B cell (primary cell): ENCODE results near the gene NPBWR2. TPM values are rescaled to one million over a fixed set of nuclear protein-coding genes. Genes with fewer than 3 reads are reported as not detected.

Experiments
- ATAC-seq: fragments of 200-7000 bp; cut with Tn5 transposase; one replicate; pipeline ENCODE4 v1.10.0; 2021; ENCODE audit warnings: low read depth, mild to moderate bottlenecking, moderate number of reproducible peaks, moderate library complexity
- CTCF ChIA-PET: fragments of 350-600 bp; sonication (Branson Sonifier 250); formaldehyde crosslinking; loops from one replicate; lab custom pipeline; 2021; ENCODE audit warnings: antibody characterized with exemption, inconsistent platforms; lab: Charles Lee
- POLR2A ChIA-PET: fragments of 350-600 bp; sonication (Branson Sonifier 250); formaldehyde crosslinking; loops from one replicate; lab custom pipeline; 2021; ENCODE audit warnings: antibody characterized with exemption; lab: Charles Lee
- DNase-seq: peaks from one replicate; pipeline ENCODE4 v3.0.0; 2013
- H2AFZ ChIP-seq: 2 replicates; pipeline ENCODE4 v1.6.1; 2012; ENCODE audit warnings: mild to moderate bottlenecking, low read depth, low read length; ENCODE audit not compliant: insufficient read depth, poor library complexity, severe bottlenecking
- H3K27ac ChIP-seq, 2 donors: 1 replicate in 1 of 2; 2 replicates in 1 of 2; pipeline ENCODE4 v1.5.1; 2012 to 2013; ENCODE audit warnings: low read length in 2 of 2, mild to moderate bottlenecking in 2 of 2, moderate library complexity in 1 of 2
- H3K27me3 ChIP-seq, 4 experiments: fragments of 200-600 bp in 1 of 4; sonication (generic) in 1 of 4; replicated peaks in 1 of 4; 1 replicate in 2 of 4; 2 replicates in 2 of 4; pipeline versions ENCODE4 v1.6.1 to v1.7.0; 2013 to 2016; ENCODE audit warnings: low read length in 3 of 4, mild to moderate bottlenecking in 2 of 4, mixed read lengths in 1 of 4, moderate library complexity in 1 of 4; ENCODE audit not compliant: insufficient read depth in 4 of 4, control insufficient read depth in 3 of 4; ENCODE audit errors: control extremely low read depth in 1 of 4
- H3K36me3 ChIP-seq, 2 experiments: replicated peaks in 1 of 2; 1 replicate in 1 of 2; 2 replicates in 1 of 2; pipeline versions ENCODE4 v1.6.1 to v1.7.1; 2013; ENCODE audit warnings: low read length in 1 of 2; ENCODE audit not compliant: insufficient read depth in 2 of 2, control insufficient read depth in 1 of 2; ENCODE audit errors: control extremely low read depth in 1 of 2, extremely low read depth in 1 of 2
- H3K4me1 ChIP-seq, 2 donors: fragments of 200-600 bp in 1 of 2; sonication (generic) in 1 of 2; 1 replicate in 1 of 2; 2 replicates in 1 of 2; pipeline versions ENCODE4 v1.5.1 to v1.6.1; 2013 to 2017; ENCODE audit warnings: low read length in 2 of 2; ENCODE audit not compliant: control insufficient read depth in 2 of 2, insufficient read depth in 2 of 2
- H3K4me2 ChIP-seq: replicated peaks from 2 replicates; pipeline ENCODE3; 2012; ENCODE audit warnings: mild to moderate bottlenecking, low read depth, low read length; ENCODE audit not compliant: poor library complexity, severe bottlenecking
- H3K4me3 ChIP-seq, 5 experiments: fragments of 200-600 bp in 1 of 5; sonication (generic) in 1 of 5; 1 replicate in 3 of 5; 2 replicates in 2 of 5; pipeline versions ENCODE4 v1.5.1 to v1.7.0; 2011 to 2016; ENCODE audit warnings: low read length in 4 of 5, mild to moderate bottlenecking in 4 of 5, low read depth in 2 of 5, control low read depth in 1 of 5, moderate library complexity in 1 of 5; ENCODE audit not compliant: insufficient read depth in 1 of 5; ENCODE audit errors: control extremely low read depth in 1 of 5, extremely low read depth in 1 of 5
- H3K79me2 ChIP-seq: fragments of 200-600 bp; sonication (generic); one replicate; pipeline ENCODE4 v1.6.0; 2016; ENCODE audit warnings: low read length; ENCODE audit not compliant: control insufficient read depth, insufficient read depth
- H3K9ac ChIP-seq: fragments of 200-600 bp; sonication (generic); 2 replicates; pipeline ENCODE4 v1.6.1; 2017; ENCODE audit warnings: mild to moderate bottlenecking, low read length, moderate library complexity
- H3K9me3 ChIP-seq, 3 donors: one replicate each; pipeline versions ENCODE4 v1.6.1 to v1.7.1; 2013; ENCODE audit warnings: low read length in 2 of 3; ENCODE audit not compliant: control insufficient read depth in 2 of 3, insufficient read depth in 1 of 3; ENCODE audit errors: control extremely low read depth in 1 of 3
- H4K20me1 ChIP-seq: 2 replicates; pipeline ENCODE4 v1.6.0; 2012; ENCODE audit warnings: mild to moderate bottlenecking, low read length; ENCODE audit not compliant: insufficient read depth, control insufficient read depth, poor library complexity, severe bottlenecking
- H3K27ac Mint-ChIP-seq: one replicate; pipeline ENCODE4 v1.8.0; 2021; ENCODE audit warnings: mixed read lengths
- H3K27me3 Mint-ChIP-seq: one replicate; pipeline ENCODE4 v1.8.0; 2021; ENCODE audit warnings: mixed read lengths
- H3K4me1 Mint-ChIP-seq: one replicate; pipeline ENCODE4 v1.8.0; 2021; ENCODE audit warnings: mixed read lengths
- H3K4me3 Mint-ChIP-seq: one replicate; pipeline ENCODE4 v1.8.0; 2021; ENCODE audit warnings: mixed read lengths
- H3K9me3 Mint-ChIP-seq: one replicate; pipeline ENCODE4 v1.8.0; 2022; ENCODE audit warnings: mixed read lengths; ENCODE audit not compliant: insufficient read depth
- EZH2 ChIP-seq: IDR thresholded peaks from 2 replicates; pipeline ENCODE4 v1.6.1; 2012; ENCODE audit warnings: borderline replicate concordance, low read depth, mild to moderate bottlenecking, moderate library complexity, low read length; ENCODE audit not compliant: insufficient read depth, poor library complexity, severe bottlenecking
- WGBS: methylation state at CpG from one replicate; pipeline ENCODE4 v1.1.5; 2013; ENCODE audit warnings: missing lambda C conversion rate; ENCODE audit not compliant: insufficient coverage; 5-methylcytosine and 5-hydroxymethylcytosine counted together
- intact Hi-C: fragments of 100-400 bp; cut with micrococcal nuclease; formaldehyde crosslinking; loops from one replicate; pipeline ENCODE4 v1.10.0; 2022
- polyA plus RNA-seq: library from polyadenylated mRNA; depleted of rRNA; stranded (reverse); fragments of >200 nt; gene quantifications from 2 replicates; pipeline ENCODE4 v1.2.3, GENCODE V29; 2012
- total RNA-seq, 2 donors: library from RNA; stranded (reverse); fragments of 120-200 nt in 1 of 2; gene quantifications; 1 replicate in 1 of 2; 2 replicates in 1 of 2; pipeline versions ENCODE4 v1.2.3 to v1.2.4, GENCODE V29; 2013 to 2022
- TF ChIP-seq, protein P1 (sequence below): fragments of 200-600 bp; IDR thresholded peaks from one replicate; pipeline ENCODE4 v1.8.0; 2022; ENCODE audit warnings: antibody characterized with exemption, mild to moderate bottlenecking

NPBWR2 gene
- total and polyA plus RNA-seq, 2 donors (not counting 1 experiment from before 2014, with no cell fraction given), result 0.21 TPM; not detected in 1

DNA sequence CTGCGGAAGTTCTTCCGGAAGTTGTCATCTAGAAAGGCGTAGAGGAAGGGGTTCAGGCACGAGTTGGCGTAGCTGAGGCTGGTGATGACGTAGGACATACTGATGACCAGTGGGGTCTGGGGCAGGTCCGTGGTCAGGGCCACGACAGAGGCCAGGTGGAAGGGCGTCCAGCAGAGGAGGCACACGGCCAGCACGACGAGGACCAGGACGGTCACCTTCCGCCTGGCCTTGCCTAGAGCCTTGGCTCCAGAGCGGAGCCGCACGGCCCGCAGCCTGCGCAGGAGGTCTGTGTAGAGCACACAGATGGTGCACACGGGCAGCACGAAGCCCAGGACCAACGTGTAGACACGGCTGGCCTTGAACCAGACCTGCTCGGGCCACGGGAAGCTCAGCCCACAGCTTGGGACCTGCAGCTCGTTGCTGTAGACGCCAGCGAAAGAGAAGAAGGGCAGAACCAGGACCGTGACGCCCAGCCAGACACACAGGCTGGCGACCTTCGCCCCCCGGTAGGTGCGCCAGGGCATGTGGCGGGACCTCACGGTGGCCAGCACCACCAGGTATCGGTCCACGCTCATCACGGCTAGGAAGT, 1.4 kb downstream of the NPBWR2 start:
- Histone ChIP-seq H3K27me3 (peaks cover 0 to 24% (median 5%) of the 10 kb centered on the region in 4 experiments), H3K4me1 (peaks cover 30 to 49% of the 10 kb centered on the region in 2 donors), H3K9ac (no peak overlapping the region), H3K36me3 (no peaks in the 10 kb centered on the region), H3K79me2 (peaks cover 5% of the 10 kb centered on the region), H4K20me1 (no peaks in the 10 kb centered on the region), H3K4me3 (no peak overlapping the region), H3K27ac (no peak overlapping the region), H2AFZ (no peak overlapping the region), H3K4me2 (no peak overlapping the region), H3K9me3 (no peaks in the 10 kb centered on the region)
- ChIA-PET POLR2A (interaction anchor here (0.6 kb wide), 1 partner anchor 31 kb away, joined by 4 read pairs; no protein-coding TSS in a partner anchor), CTCF (interaction anchor here (0.8 kb wide), 2 partner anchors 12 to 14 kb away, joined by 3 to 4 read pairs; no protein-coding TSS in a partner anchor)
- intact Hi-C loops, result no loop called here
- peak overlapping the region; percentile 50 for H3K27ac Mint-ChIP-seq
- no peaks in the 10 kb centered on the region for H3K27me3 Mint-ChIP-seq
- ATAC-seq (no peak), DNase-seq (no peak)
- H3K9me3 Mint-ChIP-seq, result no peaks in the 10 kb centered on the region
- WGBS, result 96% methylated on average over 39 of the region's 39 CpGs
- no peak overlapping the region for H3K4me3 Mint-ChIP-seq
- TF ChIP-seq, protein P1, sequence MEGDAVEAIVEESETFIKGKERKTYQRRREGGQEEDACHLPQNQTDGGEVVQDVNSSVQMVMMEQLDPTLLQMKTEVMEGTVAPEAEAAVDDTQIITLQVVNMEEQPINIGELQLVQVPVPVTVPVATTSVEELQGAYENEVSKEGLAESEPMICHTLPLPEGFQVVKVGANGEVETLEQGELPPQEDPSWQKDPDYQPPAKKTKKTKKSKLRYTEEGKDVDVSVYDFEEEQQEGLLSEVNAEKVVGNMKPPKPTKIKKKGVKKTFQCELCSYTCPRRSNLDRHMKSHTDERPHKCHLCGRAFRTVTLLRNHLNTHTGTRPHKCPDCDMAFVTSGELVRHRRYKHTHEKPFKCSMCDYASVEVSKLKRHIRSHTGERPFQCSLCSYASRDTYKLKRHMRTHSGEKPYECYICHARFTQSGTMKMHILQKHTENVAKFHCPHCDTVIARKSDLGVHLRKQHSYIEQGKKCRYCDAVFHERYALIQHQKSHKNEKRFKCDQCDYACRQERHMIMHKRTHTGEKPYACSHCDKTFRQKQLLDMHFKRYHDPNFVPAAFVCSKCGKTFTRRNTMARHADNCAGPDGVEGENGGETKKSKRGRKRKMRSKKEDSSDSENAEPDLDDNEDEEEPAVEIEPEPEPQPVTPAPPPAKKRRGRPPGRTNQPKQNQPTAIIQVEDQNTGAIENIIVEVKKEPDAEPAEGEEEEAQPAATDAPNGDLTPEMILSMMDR, result no peak
- no peak for TF ChIP-seq EZH2
- H3K4me1 Mint-ChIP-seq, result peaks cover 40% of the 10 kb centered on the region

DNA sequence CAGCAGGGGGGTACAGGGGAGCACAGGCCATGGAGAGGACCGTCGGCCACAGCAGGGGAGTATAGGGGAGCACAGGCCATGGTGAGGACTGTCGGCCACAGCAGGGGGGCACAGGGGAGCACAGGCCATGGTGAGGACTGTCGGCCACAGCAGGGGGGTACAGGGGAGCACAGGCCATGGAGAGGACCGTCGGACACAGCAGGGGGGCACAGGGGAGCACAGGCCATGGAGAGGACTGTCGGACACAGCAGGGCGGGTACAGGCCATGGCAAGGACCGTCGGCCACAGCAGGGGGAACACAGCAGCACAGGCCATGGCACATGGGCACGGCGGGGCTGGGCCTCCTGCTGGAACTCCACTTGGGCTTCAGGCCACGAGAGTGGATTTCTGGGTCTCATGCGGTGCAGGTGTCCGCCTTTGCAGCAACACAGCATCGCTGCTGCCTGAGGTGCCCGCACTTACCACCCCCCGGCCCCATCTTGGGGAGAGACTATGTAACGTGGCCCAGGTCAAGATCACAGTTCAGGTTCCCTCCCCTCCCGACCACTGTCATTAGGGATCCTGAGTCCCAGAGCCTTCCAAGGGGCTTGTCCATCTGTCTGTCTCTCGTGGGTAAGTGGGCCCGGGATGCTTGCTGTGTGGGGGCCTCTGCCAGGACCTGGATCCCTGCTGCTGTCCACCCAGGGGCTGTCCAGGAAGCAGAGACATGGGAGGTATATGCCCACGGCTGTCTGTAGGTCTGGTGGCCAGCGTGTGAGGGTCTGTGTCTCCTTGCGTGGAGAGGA, 2.5 kb downstream of the NPBWR2 start:
- POLR2A ChIA-PET, result no interaction called here

More for the DNA sequence above, 2.5 kb downstream of the NPBWR2 start:
- intact Hi-C loops, result loop anchor here (5.0 kb wide), 1 partner anchor 68 kb away; the partner anchor contains the start of gene C20orf204
- Histone ChIP-seq H3K9me3 (no peaks in the 10 kb centered on the region), H3K4me1 (peaks cover 41 to 59% of the 10 kb centered on the region in 2 donors), H3K4me2 (no peak overlapping the region), H3K9ac (no peak overlapping the region), H4K20me1 (no peaks in the 10 kb centered on the region), H2AFZ (no peak overlapping the region), H3K4me3 (no peak overlapping the region), H3K36me3 (no peaks in the 10 kb centered on the region), H3K27me3 (peaks cover 0 to 24% (median 5%) of the 10 kb centered on the region in 4 experiments), H3K27ac (no peak overlapping the region), H3K79me2 (peaks cover 5% of the 10 kb centered on the region)
- TF ChIP-seq, protein P1, result no peak
- no peak for TF ChIP-seq EZH2
- CTCF ChIA-PET, result no interaction called here
- Mint-ChIP-seq H3K27me3 (no peaks in the 10 kb centered on the region), H3K4me1 (peaks cover 50% of the 10 kb centered on the region), H3K4me3 (no peak overlapping the region), H3K9me3 (no peaks in the 10 kb centered on the region), H3K27ac (no peak overlapping the region)
- WGBS, result 94% methylated on average over 23 of the region's 25 CpGs
- ATAC-seq (no peak), DNase-seq (no peak)
